Spleen (tissue), 11 donors: ENCODE data around the gene SIRT7. TPM values are rescaled to one million over a fixed set of nuclear protein-coding genes. Genes with fewer than 3 reads are reported as not detected.

Experiments
- DNase-seq: peaks from one replicate; pipeline ENCODE4 v3.0.0-alpha.2; 2020
- H3K27ac ChIP-seq, 8 donors: fragments of 200-600 bp; sonication (generic) in 7 of 8; 1 replicate in 4 of 8; 2 replicates in 4 of 8; pipeline versions ENCODE4 v1.5.0 to v1.8.0; 2016 to 2021; ENCODE audit warnings: inconsistent platforms in 4 of 8, mild to moderate bottlenecking in 4 of 8, moderate library complexity in 1 of 8
- H3K27me3 ChIP-seq, 7 donors: fragments of 200-600 bp; sonication (generic) in 6 of 7; replicated peaks in 1 of 7; 1 replicate in 4 of 7; 2 replicates in 3 of 7; pipeline versions ENCODE4 v1.5.0 to v1.8.0; 2016 to 2021; ENCODE audit warnings: inconsistent platforms in 3 of 7, mild to moderate bottlenecking in 1 of 7
- H3K36me3 ChIP-seq, 6 donors: fragments of 200-600 bp; sonication (generic) in 5 of 6; 1 replicate in 4 of 6; 2 replicates in 2 of 6; pipeline versions ENCODE4 v1.5.0 to v1.8.0; 2016 to 2021; ENCODE audit warnings: inconsistent platforms in 2 of 6
- H3K4me1 ChIP-seq, 6 donors: fragments of 200-600 bp; sonication (generic) in 5 of 6; 1 replicate in 3 of 6; 2 replicates in 3 of 6; pipeline versions ENCODE4 v1.5.0 to v1.8.0; 2016 to 2021; ENCODE audit warnings: inconsistent platforms in 3 of 6
- H3K4me3 ChIP-seq, 8 donors: fragments of 200-600 bp; sonication (generic) in 7 of 8; 1 replicate in 4 of 8; 2 replicates in 4 of 8; pipeline versions ENCODE4 v1.5.0 to v1.8.0; 2016 to 2021; ENCODE audit warnings: inconsistent platforms in 4 of 8, mild to moderate bottlenecking in 4 of 8, moderate library complexity in 2 of 8
- H3K9me3 ChIP-seq, 8 donors: fragments of 200-600 bp; sonication (generic) in 7 of 8; 1 replicate in 4 of 8; 2 replicates in 4 of 8; pipeline versions ENCODE4 v1.5.0 to v1.8.0; 2016 to 2021; ENCODE audit warnings: inconsistent platforms in 4 of 8
- CTCF ChIP-seq, 11 experiments: fragments of 200-600 bp in 7 of 11; fragments of 450-650 bp in 4 of 11; sonication (generic) in 4 of 11; IDR thresholded peaks in 8 of 11; conservative IDR thresholded peaks in 3 of 11; 1 replicate in 7 of 11; 2 replicates in 4 of 11; pipeline versions ENCODE4 v1.4.0 to v1.8.0; 2016 to 2021; ENCODE audit warnings: antibody characterized with exemption in 11 of 11, inconsistent platforms in 4 of 11, mild to moderate bottlenecking in 1 of 11
- POLR2A ChIP-seq, 3 donors: fragments of 450-650 bp; IDR thresholded peaks; one replicate each; pipeline ENCODE4 v1.5.1; 2017; ENCODE audit warnings: antibody characterized with exemption in 3 of 3, mild to moderate bottlenecking in 1 of 3
- POLR2AphosphoS5 ChIP-seq, 3 donors: sonication (generic); formaldehyde crosslinking; IDR thresholded peaks; one replicate each; pipeline ENCODE4 v1.5.1; 2017; ENCODE audit warnings: antibody characterized with exemption in 3 of 3
- WGBS, 5 donors: extraction: QIAGEN DNeasy Blood & Tissue Kit in 3 of 5; methylation state at CpG; one replicate each; pipeline versions ENCODE4 v1.1.5 to v1.1.7; 2013 to 2018; 5-methylcytosine and 5-hydroxymethylcytosine counted together
- intact Hi-C: fragments of 100-400 bp; cut with DNase I; formaldehyde crosslinking; loops from one replicate; pipeline ENCODE4 v1.15.0; 2023; ENCODE audit warnings: low total_unique reads
- polyA plus RNA-seq, 3 donors: library from polyadenylated mRNA; stranded (reverse); fragments of 200-250 nt; gene quantifications; one replicate each; pipeline ENCODE4 v1.2.1, GENCODE V29; 2013
- total RNA-seq, 7 donors: library from RNA; depleted of rRNA in 3 of 7; stranded (reverse); fragments of >200 nt in 3 of 7; fragmentation: NEBNext Ultra II Directional in 4 of 7; extraction: Animal tissue kit (Norgen Biotek cat#: 25700) in 4 of 7; gene quantifications; one replicate each; pipeline versions ENCODE4 v1.1.0 to v1.2.1, GENCODE V29; 2016 to 2021
- donor health status: healthy with polysubstance abuse.
- donor health status: DM: no; HTN: no; CAD: no; lungs with moderate emphysema.
- donor health status: DM: no; HTN: no; CAD: no.
- donor health status: Bipolar disorder and iron deficiency.
- donor health status: healthy.
- donor health status: DM: no; HTN: no; CAD: no.
- donor health status: DM: yes; HTN: yes; CAD: no.

Gene SIRT7
- total and polyA plus RNA-seq, 10 donors = 28.5 to 54.5 (median 39.1) TPM

GRCh38 chr17:81932333-81932983, 14.5 kb upstream of the SIRT7 start:
- TF ChIP-seq CTCF (IDR thresholded peaks at IDR 0.05 in 8 of 11, conservative IDR thresholded peaks at IDR 0.05 in 3 of 11) (no peak), POLR2AphosphoS5 (IDR thresholded peaks at IDR 0.05) (no peak), POLR2A (IDR thresholded peaks at IDR 0.05) (no peak)
- no peak overlapping the region for H3K27ac ChIP-seq
- intact Hi-C loops = no loop called here
- no peaks in the 10 kb centered on the region for H3K9me3 ChIP-seq
- no peaks in the 10 kb centered on the region for H3K36me3 ChIP-seq
- 74 to 93% (median 85%) methylated on average over 9 of the region's 9 CpGs for WGBS, 5 donors
- H3K4me3 ChIP-seq = no peak overlapping the region
- peaks cover 0 to 87% (median 34%) of the 10 kb centered on the region in 7 donors for H3K27me3 ChIP-seq
- no peak for DNase-seq
- peaks cover 2 to 31% (median 22%) of the 10 kb centered on the region in 6 donors for H3K4me1 ChIP-seq

- TF ChIP-seq POLR2A (IDR thresholded peaks at IDR 0.05) (no peak), POLR2AphosphoS5 (IDR thresholded peaks at IDR 0.05) (no peak), CTCF (IDR thresholded peaks at IDR 0.05 in 8 of 11, conservative IDR thresholded peaks at IDR 0.05 in 3 of 11) (no peak)
- intact Hi-C loops = no loop called here
- Histone ChIP-seq H3K4me3 (no peak overlapping the region), H3K27me3 (peaks cover 0 to 80% (median 34%) of the 10 kb centered on the region in 7 donors), H3K36me3 (no peaks in the 10 kb centered on the region), H3K4me1 (peaks cover 2 to 27% (median 18%) of the 10 kb centered on the region in 6 donors), H3K9me3 (no peaks in the 10 kb centered on the region), H3K27ac (no peak overlapping the region)
- 43 to 59% (median 46%) methylated on average over 12 to 15 of the region's 15 CpGs for WGBS, 5 donors
- no peak for DNase-seq
Observed at GRCh38 chr17:81931557-81932332, 13.8 kb upstream of the SIRT7 start.

DNA sequence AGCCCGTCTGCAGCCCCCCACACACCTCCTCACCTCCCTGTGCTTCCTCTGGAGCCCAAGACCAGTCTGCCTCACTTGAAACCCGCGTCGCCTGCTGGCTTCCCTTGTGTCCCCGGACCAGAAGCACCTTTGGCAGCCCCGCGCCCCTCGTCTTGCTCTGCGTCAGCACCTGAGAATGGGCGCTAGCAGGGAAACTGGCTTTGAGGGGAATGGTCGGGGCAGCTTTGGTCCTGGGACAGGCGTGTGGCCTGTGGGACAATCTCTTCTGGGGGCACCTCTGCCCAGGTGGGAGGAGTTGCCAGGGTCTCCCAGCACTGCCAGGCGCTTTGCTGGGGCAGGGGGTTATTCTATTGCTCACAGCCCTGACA, 13.2 kb upstream of the SIRT7 start:
- H3K4me1 ChIP-seq = peaks cover 1 to 27% (median 19%) of the 10 kb centered on the region in 6 donors
- no peak for DNase-seq
- H3K27me3 ChIP-seq = peaks cover 0 to 75% (median 34%) of the 10 kb centered on the region in 7 donors
- intact Hi-C loops = no loop called here
- H3K4me3 ChIP-seq = no peak overlapping the region
- H3K27ac ChIP-seq = no peak overlapping the region
- TF ChIP-seq POLR2AphosphoS5 (IDR thresholded peaks at IDR 0.05) = no peak
- TF ChIP-seq POLR2A (IDR thresholded peaks at IDR 0.05) = no peak
- TF ChIP-seq CTCF (IDR thresholded peaks at IDR 0.05 in 8 of 11, conservative IDR thresholded peaks at IDR 0.05 in 3 of 11) = no peak
- WGBS, 5 donors = 66 to 84% (median 79%) methylated on average over 10 to 13 of the region's 13 CpGs
- H3K36me3 ChIP-seq = no peaks in the 10 kb centered on the region
- no peaks in the 10 kb centered on the region for H3K9me3 ChIP-seq
